ENCODE data around the gene XRN2.

DNA sequence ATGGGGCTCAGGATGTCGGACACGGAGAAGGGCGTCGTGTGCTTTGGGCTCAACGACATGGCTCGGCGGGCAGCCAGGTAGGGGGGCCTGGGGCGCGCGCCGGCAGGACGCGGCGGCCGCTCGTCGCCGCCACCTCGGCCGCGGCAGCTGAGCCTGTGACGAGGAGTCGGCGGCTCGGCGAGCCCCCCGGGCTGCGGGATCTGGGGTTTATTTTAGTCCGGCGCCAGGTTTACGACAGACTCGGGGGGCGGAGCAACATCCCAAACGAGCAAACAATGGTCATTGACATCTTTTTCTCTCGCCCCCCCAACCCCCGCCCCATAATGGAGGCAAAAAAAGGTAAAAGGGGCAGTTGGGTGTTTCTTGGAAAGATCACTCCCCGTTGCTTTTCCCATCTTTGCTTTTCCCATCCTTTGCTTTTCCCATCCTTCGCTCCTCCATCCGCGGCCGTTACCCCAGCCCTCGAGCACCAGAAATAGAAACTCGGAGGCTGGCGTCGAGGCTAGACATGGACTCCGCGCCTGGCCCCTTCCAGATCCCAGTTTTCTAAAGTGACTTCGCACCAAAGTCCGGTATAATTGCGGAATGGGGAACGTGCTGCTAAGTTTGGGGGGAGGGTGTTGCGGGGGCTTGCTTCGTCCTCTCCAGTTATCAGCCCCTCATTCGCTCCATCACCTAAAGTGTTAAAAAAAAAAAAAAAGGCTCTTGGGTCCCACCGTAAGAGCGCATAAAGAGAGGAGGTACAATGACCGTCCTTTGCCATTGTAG, 94.4 kb downstream of the XRN2 start, which contains the start of gene NKX2-4:
- no peak for TF ChIP-seq CTCF (IDR thresholded peaks at IDR 0.05; ENCODE audit: poor library complexity, severe bottlenecking)
- no peak for TF ChIP-seq EZH2 (IDR thresholded peaks at IDR 0.05; ENCODE audit: borderline replicate concordance, insufficient read depth, low read length, poor library complexity, severe bottlenecking)
- TF ChIP-seq TAF1 (IDR thresholded peaks at IDR 0.05; ENCODE audit: low read depth) = no peak
- TF ChIP-seq EP300 (conservative IDR thresholded peaks at IDR 0.05; ENCODE audit: poor library complexity, severe bottlenecking) = no peak
- TF ChIP-seq POLR2AphosphoS5 (IDR thresholded peaks at IDR 0.05) = no peak

All from neural cell (in vitro differentiated cells).